Stimulated activated naive B cell treated with anti-CD40 and anti-IgM and Interleukin-4, amounts not matched to agents 10 μg/mL and 1 μg/mL and 100 μg/mL, for 72 hours (primary cell): ENCODE results near the gene CFAP54.
"Not testable (repeated sequence)": the region's sequence is repeated elsewhere in the genome, so short reads cannot be mapped to it uniquely, and the experiment has no call there.

Experiments used
- ATAC-seq, 2 donors: fragments of 150-1000 bp; cut with Tn5 transposase; replicated peaks; 2 replicates each; pipeline ENCODE4 v1.10.0; 2021; ENCODE audit warnings: moderate library complexity in 1 of 2
- DNase-seq: peaks from one replicate; pipeline ENCODE4 v3.0.0; 2021
- H3K27ac Mint-ChIP-seq: one replicate; pipeline ENCODE4 v1.8.0; 2022; ENCODE audit warnings: mild to moderate bottlenecking, mixed read lengths
- H3K27me3 Mint-ChIP-seq, 2 donors: one replicate each; pipeline ENCODE4 v1.8.0; 2022; ENCODE audit warnings: mixed read lengths in 2 of 2
- H3K36me3 Mint-ChIP-seq, 2 donors: one replicate each; pipeline ENCODE4 v1.8.0; 2022; ENCODE audit warnings: mixed read lengths in 2 of 2, mild to moderate bottlenecking in 1 of 2
- H3K4me1 Mint-ChIP-seq, 2 donors: one replicate each; pipeline ENCODE4 v1.8.0; 2022; ENCODE audit warnings: mixed read lengths in 2 of 2, mild to moderate bottlenecking in 1 of 2
- H3K4me3 Mint-ChIP-seq, 2 donors: one replicate each; pipeline ENCODE4 v1.8.0; 2022; ENCODE audit warnings: mild to moderate bottlenecking in 2 of 2, mixed read lengths in 2 of 2, moderate library complexity in 1 of 2
- H3K9me3 Mint-ChIP-seq, 2 donors: one replicate each; pipeline ENCODE4 v1.8.0; 2022; ENCODE audit warnings: mixed read lengths in 2 of 2, mild to moderate bottlenecking in 1 of 2

Gene CFAP54

DNA sequence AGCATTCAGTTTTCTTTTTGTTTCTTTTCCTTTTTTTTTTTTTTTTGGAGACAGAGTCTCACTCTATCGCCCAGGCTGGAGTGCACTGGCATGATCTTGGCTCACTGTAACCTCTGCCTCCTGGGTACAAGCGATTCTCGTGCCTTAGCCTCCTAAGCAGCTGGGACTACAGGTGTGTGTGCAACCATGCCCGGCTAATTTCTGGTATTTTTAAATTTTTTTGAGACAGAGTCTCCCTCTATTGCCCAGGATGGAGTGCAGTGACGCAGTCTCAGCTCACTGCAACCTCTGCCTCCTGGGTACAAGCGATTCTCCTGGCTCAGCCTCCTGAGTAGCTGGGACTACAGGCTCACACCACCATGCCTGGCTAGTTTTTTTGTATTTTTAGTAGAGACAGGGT is 30.1 kb upstream of the CFAP54 start:
- not testable (repeated sequence) for H3K36me3 Mint-ChIP-seq, H3K9me3 Mint-ChIP-seq, DNase-seq, H3K27me3 Mint-ChIP-seq, ATAC-seq, H3K4me3 Mint-ChIP-seq
- Mint-ChIP-seq H3K4me1 (peaks cover 16 to 42% of the 10 kb centered on the region in 2 donors), H3K27ac (peak overlapping the region; percentile 37)

DNA sequence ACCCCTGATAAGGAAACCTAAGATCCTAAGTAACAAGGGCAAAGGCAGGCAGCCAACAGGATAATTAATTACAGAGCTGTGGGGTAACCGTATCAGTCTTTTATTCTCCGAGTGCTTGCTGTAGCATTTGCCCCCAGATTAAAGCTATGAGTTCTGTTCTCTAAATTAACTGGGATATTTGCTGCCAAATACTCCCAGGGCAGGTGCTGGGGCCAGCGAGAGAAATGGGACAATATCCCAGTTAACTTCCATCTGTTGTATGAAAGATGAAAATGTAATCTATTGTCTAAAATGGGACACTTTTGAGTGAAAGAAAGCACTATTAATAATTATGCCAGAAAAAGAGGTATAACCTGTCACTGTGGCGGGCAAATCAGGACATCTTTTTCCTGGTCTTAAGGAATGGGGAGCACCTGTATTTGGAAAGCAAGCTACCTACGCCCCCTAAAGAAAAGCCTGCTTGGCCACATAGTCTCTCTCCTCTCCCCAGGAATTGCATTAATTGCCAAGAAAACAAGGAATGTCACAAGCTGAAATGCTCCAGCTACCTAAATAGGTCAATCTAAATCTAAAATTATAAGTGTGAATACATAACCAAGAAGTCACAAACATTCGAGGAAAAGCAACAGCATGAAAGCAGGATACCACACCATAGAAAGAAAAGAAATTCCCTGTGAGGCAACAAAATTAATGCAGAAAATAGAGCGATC is 26.7 kb upstream of the CFAP54 start:
- H3K4me3 Mint-ChIP-seq: no peak overlapping the region
- no peaks in the 10 kb centered on the region for H3K9me3 Mint-ChIP-seq
- no peaks in the 10 kb centered on the region for H3K36me3 Mint-ChIP-seq
- no peak overlapping the region for H3K27ac Mint-ChIP-seq
- no peak for ATAC-seq
- no peak for DNase-seq
- H3K27me3 Mint-ChIP-seq: no peaks in the 10 kb centered on the region
- H3K4me1 Mint-ChIP-seq: peaks cover 0 to 10% of the 10 kb centered on the region in 2 donors

DNA sequence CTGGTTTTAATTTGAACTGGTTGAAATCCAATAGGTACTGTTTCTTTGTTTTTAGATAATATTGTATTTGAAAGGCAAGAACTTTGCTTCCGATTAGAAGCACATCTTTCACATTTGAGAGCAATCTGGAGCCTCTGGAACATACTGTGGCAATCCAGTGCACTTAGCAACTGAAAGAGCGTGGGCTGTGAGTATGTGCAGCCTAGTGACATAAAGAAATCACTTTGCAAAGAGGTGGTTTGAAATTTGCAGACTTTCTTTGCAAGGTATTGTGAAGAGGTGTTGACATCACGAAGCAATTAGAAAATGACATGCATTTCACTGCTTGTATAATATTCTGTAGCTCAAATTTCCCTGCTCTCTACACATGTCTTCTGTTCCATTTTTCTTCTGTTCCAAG is 23.5 kb upstream of the CFAP54 start:
- Mint-ChIP-seq H3K4me3 (no peak overlapping the region), H3K36me3 (peaks cover 5 to 7% of the 10 kb centered on the region in 2 donors), H3K9me3 (peaks cover 7% of the 10 kb centered on the region in 2 donors), H3K27me3 (no peaks in the 10 kb centered on the region), H3K27ac (no peak overlapping the region), H3K4me1 (no peaks in the 10 kb centered on the region)
- ATAC-seq (no peak), DNase-seq (no peak)

DNA sequence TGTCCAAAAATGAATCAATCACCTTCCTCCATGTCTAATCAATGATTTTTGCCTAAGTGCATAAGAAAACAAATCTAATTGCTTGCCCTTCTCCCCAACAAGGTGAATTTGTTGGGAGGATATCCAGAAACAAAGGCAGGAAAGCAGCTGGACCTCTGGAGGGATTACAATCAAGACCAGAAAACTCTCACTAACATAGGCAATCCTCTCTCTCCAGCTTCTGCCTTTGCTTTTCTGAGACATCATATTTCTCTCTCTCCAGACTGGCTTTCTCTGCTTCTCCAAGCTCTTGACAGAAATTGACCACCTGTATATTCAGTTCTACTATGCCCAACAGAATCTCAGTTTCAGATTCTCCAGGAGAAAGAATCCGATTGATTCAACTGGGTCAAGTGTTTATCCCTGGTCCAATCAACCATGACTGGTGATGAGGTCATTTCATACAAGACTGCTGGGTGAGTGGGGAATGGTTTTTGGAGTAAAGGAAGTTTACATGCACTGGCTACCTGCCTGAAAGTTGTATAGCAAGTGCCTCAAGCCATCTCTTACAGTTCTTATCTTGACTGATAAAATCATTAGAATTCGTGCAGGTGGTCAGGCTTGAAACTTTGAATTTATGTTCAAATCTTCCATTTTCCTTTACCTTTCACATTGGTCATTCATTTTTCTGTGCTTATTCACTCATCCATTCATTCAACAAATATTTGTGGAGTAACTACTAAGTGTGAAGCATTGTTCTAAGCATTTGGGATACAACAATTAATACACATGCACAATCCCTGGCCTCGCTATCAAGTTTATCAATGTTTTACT is 22.2 kb upstream of the CFAP54 start:
- DNase-seq: no peak
- no peak overlapping the region for H3K27ac Mint-ChIP-seq
- H3K9me3 Mint-ChIP-seq: peaks cover 7% of the 10 kb centered on the region in 2 donors

DNA sequence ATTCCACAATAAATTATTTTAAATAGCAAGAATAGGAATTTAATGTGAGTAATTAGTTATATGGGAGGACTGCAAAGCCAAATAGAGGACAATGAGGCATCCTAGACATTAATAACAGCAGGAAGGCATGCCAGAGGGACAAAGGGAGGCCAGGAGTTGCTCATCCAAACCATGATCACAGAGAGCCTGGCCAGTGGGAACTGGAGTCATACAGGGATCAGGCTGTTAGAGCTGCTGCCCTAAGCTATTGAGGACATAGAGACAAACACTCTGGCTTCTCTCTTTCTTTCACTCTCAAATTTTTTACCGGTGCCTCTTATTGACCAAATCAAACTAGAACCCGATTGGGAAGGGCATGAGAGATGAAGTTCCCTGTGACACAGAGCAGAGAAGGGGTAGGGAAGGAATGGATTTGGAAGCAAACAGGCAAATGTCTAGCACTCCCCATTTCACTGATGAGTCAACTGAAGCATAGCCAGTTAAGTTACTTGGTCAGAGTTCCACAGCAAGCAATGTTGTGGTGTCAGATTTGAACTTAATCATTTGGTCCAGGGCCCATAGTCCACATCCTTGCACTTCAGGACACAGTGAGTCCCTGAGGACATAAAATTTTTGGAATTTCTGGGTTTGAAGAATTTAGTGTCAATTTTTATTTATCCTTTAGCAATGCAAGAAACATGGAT is 17.9 kb upstream of the CFAP54 start:
- H3K4me1 Mint-ChIP-seq: peaks cover 0 to 2% of the 10 kb centered on the region in 2 donors
- no peaks in the 10 kb centered on the region for H3K27me3 Mint-ChIP-seq
- H3K27ac Mint-ChIP-seq: no peak overlapping the region
- ATAC-seq (no peak), DNase-seq (no peak)
- H3K4me3 Mint-ChIP-seq: no peak overlapping the region
- H3K9me3 Mint-ChIP-seq: peaks cover 7% of the 10 kb centered on the region in 2 donors
- peaks cover 5 to 7% of the 10 kb centered on the region in 2 donors for H3K36me3 Mint-ChIP-seq

More for the DNA sequence above, 22.2 kb upstream of the CFAP54 start:
- Mint-ChIP-seq H3K36me3 (peaks cover 5 to 7% of the 10 kb centered on the region in 2 donors), H3K4me1 (no peaks in the 10 kb centered on the region), H3K4me3 (no peak overlapping the region), H3K27me3 (no peaks in the 10 kb centered on the region)
- ATAC-seq: no peak

DNA sequence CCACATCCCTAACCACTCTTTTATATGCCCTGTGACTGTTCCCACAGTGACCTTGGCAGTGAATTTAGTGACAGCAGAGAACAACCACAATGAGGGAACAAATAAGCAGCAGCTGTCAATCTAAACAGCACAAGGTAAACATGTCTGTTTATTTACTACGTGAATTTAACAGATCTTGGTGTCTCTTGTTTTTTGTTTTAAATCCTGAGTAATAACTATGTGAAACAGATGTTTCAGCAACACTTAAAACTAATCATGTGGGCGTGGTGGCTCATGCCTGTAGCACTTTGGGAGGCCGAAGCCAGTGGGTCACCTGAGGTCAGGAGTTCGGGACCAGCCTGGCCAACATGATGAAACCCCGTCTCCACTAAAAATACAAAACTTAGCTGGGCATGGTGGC is 17.0 kb upstream of the CFAP54 start:
- DNase-seq (no peak), ATAC-seq (no peak)
- H3K27ac Mint-ChIP-seq: no peak overlapping the region
- H3K9me3 Mint-ChIP-seq: peaks cover 7% of the 10 kb centered on the region in 2 donors
- H3K4me3 Mint-ChIP-seq: no peak overlapping the region
- peaks cover 5 to 7% of the 10 kb centered on the region in 2 donors for H3K36me3 Mint-ChIP-seq
- no peaks in the 10 kb centered on the region for H3K27me3 Mint-ChIP-seq
- peaks cover 0 to 2% of the 10 kb centered on the region in 2 donors for H3K4me1 Mint-ChIP-seq

DNA sequence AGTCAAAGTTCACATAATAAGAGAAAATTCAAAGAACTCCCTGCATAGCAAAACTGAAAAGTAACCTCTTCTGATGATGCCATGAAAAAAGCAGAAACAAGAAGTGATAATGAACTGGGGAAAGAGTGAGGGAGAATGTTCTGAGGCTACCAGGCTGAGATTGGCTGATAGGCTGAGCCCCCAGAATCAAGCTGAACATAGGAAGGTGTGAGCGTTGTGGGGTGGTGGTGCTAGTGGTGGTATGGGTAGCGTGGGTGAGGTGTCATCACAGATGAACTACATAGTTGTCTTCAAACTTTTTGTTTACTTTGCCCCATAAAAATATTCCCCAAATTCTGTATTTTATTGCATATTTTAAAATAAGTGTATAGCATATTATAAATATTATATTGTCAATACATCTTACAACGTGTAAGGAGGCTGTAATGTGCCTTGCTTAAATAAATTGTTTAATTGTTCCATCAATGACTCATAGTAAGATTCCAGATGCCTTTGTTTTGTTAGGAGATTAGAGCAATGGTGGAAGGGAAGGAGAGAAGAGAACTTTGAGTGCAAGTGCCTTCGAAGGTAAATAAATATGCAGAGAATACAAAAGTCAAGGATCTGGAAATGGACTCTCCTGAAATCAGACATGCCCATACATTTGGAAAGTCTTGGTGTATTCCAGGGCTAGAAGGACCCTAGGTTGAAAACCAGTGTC is 15.8 kb upstream of the CFAP54 start:
- peaks cover 5 to 7% of the 10 kb centered on the region in 2 donors for H3K36me3 Mint-ChIP-seq
- DNase-seq (no peak), ATAC-seq (peak in 1 of 2 donors; percentile 34)
- no peaks in the 10 kb centered on the region for H3K27me3 Mint-ChIP-seq
- peaks cover 0 to 2% of the 10 kb centered on the region in 2 donors for H3K4me1 Mint-ChIP-seq
- peaks cover 7% of the 10 kb centered on the region in 2 donors for H3K9me3 Mint-ChIP-seq
- no peak overlapping the region for H3K4me3 Mint-ChIP-seq
- H3K27ac Mint-ChIP-seq: no peak overlapping the region

DNA sequence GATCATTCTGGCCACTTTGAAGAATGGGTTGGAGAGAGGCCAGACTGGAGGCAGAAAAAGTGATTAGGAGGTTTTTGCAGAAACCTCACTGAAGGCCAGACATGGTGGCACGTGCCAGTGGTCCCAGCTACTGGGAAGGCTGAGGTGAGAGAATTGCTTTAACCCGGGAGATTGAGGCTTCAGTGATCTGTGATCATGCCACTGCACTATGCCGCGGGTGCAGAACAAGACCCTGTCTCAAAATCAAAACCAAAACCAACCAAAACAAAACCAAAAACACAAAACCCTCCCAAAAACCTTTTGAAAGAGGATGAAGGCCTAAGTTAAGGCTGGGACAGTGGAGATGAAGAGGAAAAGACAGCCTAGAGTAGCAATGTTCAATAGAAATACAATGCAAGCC is 15.2 kb upstream of the CFAP54 start:
- peaks cover 7% of the 10 kb centered on the region in 2 donors for H3K9me3 Mint-ChIP-seq
- no peak overlapping the region for H3K27ac Mint-ChIP-seq
- DNase-seq: no peak
- ATAC-seq: no peak
- no peak overlapping the region for H3K4me3 Mint-ChIP-seq
- H3K36me3 Mint-ChIP-seq: peaks cover 5 to 7% of the 10 kb centered on the region in 2 donors
- no peaks in the 10 kb centered on the region for H3K27me3 Mint-ChIP-seq
- H3K4me1 Mint-ChIP-seq: peaks cover 0 to 2% of the 10 kb centered on the region in 2 donors

DNA sequence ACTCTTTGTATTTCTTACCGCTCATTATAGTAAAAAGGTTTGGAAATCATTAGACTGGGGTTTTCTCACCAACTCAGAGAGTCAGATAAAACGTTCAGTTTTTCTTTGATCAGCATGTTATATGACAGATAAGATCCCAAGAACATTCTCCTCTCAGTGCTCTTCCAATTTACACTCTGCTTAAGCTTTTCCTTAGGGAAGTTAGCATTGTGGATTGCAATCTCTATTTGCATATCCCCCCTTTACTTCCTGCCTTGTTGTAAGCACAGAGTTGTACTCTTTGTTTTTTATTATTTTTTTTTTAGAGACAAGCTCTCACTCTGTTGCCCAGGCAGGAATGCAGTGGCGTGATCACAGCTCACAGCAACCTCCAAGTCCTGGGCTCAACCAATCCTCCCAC is 11.4 kb upstream of the CFAP54 start:
- no peaks in the 10 kb centered on the region for H3K27me3 Mint-ChIP-seq
- DNase-seq: no peak
- no peak for ATAC-seq
- no peaks in the 10 kb centered on the region for H3K36me3 Mint-ChIP-seq
- no peaks in the 10 kb centered on the region for H3K9me3 Mint-ChIP-seq
- peaks cover 0 to 2% of the 10 kb centered on the region in 2 donors for H3K4me1 Mint-ChIP-seq
- H3K27ac Mint-ChIP-seq: no peak overlapping the region
- no peak overlapping the region for H3K4me3 Mint-ChIP-seq

DNA sequence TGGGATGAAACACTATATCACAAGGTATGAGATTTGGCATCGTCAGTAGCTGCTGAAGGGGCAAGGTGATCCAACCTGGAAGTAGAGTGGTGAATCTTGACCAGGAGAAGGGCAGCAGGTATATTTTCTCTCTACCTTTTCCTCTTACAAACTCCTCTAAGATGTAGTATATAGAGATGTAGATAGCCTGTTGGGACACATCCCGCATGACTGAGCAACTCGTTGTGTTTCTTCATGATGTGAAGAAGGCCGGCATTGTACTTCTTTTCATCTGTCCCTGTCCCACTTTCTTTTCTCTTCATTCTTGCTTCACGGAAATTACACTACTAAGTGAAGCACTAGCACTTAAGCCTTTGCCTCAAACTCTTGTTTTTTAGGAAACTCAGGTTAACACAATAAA is 7.3 kb upstream of the CFAP54 start:
- Mint-ChIP-seq H3K27ac (no peak overlapping the region), H3K9me3 (no peaks in the 10 kb centered on the region), H3K27me3 (peaks cover 0 to 4% of the 10 kb centered on the region in 2 donors), H3K4me1 (peaks cover 14 to 26% of the 10 kb centered on the region in 2 donors), H3K36me3 (no peaks in the 10 kb centered on the region), H3K4me3 (no peak overlapping the region)
- DNase-seq (no peak), ATAC-seq (no peak)

DNA sequence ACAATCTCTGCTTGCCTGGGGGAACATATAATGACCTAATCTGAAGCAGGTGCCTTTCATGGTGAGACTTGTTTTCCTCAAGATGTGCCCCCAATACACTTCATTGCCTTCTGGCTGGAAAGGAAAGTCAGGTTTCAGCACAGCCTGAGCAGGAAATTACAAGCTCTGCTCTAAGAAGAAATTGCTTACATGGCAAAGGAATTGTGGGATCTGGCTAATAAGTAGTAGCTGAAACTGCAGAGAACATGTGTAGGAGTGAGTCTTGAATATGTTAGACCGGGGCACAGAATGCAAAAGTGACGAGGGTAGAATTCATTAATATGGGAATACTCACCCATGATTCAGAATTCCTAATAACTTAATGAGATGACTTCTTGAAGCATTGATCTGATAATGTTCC is 6.3 kb upstream of the CFAP54 start:
- Mint-ChIP-seq H3K27me3 (peaks cover 0 to 4% of the 10 kb centered on the region in 2 donors), H3K36me3 (no peaks in the 10 kb centered on the region), H3K4me3 (no peak overlapping the region), H3K9me3 (no peaks in the 10 kb centered on the region), H3K4me1 (peaks cover 14 to 26% of the 10 kb centered on the region in 2 donors), H3K27ac (no peak overlapping the region)
- DNase-seq: no peak
- ATAC-seq: no peak

DNA sequence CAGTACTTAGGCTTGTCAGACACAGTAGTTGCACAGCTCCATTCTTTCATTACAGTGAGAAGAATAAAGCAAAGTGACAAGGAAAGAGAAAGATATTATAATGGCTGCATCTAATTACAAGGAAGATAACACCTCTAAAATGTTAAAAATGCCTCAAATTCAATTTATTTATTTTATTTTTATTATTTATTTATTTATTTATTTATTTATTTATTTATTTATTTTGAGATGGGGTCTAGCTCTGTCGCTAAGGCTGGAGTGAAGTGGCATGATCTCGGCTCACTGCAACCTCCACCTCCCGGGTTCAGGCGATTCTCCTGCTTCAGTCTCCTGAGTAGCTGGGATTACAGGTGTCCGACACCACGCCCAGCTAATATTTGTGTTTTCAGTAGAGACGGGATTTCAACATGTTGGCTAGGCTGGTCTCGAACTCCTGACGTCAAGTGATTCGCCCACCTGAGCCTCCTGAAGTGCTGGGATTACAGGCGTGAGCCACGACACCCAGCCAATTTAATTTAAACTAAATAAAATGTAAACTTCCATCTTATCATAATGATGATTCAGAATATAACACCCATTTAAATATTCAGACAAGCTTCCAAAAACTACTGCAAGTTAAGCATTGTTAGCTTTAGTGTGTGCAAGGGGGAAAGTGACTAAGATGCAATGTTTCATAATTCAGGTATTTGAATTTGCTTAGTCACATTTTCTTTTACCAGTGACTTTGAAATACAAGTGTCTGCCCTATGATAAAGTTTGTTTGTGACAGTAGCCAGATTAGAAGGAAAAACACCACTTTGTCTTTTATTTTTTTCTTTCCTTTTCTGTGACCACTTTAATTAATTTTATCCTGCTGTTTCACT is 2.4 kb upstream of the CFAP54 start:
- Mint-ChIP-seq H3K27ac (no peak overlapping the region), H3K36me3 (no peaks in the 10 kb centered on the region), H3K27me3 (peaks cover 4 to 7% of the 10 kb centered on the region in 2 donors), H3K4me3 (no peak overlapping the region), H3K4me1 (peaks cover 14 to 36% of the 10 kb centered on the region in 2 donors), H3K9me3 (no peaks in the 10 kb centered on the region)
- no peak for DNase-seq
- no peak for ATAC-seq

DNA sequence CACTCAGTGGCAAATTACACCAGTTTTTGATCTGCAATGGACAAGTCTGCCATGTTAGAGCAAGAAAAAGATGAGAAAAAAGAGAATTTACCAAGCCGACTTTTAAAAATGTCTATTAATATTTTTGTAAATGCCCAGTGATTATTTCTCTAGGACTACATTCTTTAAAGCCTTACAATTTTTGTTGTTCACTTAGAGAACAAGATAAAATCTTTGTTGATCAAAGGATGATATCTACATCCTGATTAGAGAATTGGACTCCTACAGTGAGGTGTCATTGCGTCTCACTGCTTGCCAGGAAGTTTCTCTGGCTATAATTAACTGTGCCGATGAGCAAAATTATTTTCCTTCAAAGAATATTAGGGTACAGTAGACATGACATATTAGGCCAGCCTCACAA is 1.7 kb upstream of the CFAP54 start:
- Mint-ChIP-seq H3K4me3 (no peak overlapping the region), H3K4me1 (peaks cover 14 to 36% of the 10 kb centered on the region in 2 donors)
- DNase-seq: no peak

More for the DNA sequence above, 1.7 kb upstream of the CFAP54 start:
- ATAC-seq: no peak
- H3K27ac Mint-ChIP-seq: no peak overlapping the region
- H3K36me3 Mint-ChIP-seq: no peaks in the 10 kb centered on the region
- H3K27me3 Mint-ChIP-seq: peaks cover 4 to 7% of the 10 kb centered on the region in 2 donors
- H3K9me3 Mint-ChIP-seq: no peaks in the 10 kb centered on the region
